ENCODE measurements around the gene SYNDIG1.

DNA sequence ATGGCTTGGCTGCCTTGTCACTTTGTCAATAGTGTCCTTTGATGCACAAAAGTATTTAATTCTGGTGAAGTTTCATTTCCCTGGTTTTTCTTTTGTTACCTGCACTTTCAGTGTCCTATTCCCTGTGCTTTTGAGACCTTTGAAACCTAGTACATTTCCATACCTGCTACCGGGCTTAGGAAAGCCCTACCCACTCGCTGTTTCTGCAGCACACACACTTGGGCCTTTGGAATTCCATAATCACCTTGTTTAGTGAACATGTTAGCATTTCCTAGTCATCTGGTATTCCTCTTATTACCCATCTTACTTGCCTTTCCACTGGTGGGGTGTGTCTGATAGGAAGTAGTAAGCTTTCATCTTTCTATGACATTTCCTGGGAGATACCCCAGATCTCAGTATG, 19.3 kb upstream of the SYNDIG1 start:
- TF ChIP-seq EZH2phosphoT487 (IDR thresholded peaks at IDR 0.05; ENCODE audit: borderline replicate concordance, low read length) (no peak), EZH2 (IDR thresholded peaks at IDR 0.05; ENCODE audit: low read length, unreplicated experiment) (no peak)
- TF ChIP-seq, protein P1, sequence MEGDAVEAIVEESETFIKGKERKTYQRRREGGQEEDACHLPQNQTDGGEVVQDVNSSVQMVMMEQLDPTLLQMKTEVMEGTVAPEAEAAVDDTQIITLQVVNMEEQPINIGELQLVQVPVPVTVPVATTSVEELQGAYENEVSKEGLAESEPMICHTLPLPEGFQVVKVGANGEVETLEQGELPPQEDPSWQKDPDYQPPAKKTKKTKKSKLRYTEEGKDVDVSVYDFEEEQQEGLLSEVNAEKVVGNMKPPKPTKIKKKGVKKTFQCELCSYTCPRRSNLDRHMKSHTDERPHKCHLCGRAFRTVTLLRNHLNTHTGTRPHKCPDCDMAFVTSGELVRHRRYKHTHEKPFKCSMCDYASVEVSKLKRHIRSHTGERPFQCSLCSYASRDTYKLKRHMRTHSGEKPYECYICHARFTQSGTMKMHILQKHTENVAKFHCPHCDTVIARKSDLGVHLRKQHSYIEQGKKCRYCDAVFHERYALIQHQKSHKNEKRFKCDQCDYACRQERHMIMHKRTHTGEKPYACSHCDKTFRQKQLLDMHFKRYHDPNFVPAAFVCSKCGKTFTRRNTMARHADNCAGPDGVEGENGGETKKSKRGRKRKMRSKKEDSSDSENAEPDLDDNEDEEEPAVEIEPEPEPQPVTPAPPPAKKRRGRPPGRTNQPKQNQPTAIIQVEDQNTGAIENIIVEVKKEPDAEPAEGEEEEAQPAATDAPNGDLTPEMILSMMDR (conservative IDR thresholded peaks at IDR 0.05; ENCODE audit: low read depth, low read length): no peak

Measured in PC-3 (cell line).